HG02970 (cell line): ENCODE data around the gene CXorf49B.

Experiments
- ATAC-seq: cut with Tn5 transposase; IDR thresholded peaks from one replicate; pipeline ENCODE4 v1.9.1; 2021; ENCODE audit warnings: mild to moderate bottlenecking, moderate library complexity, moderate number of reproducible peaks; ENCODE audit not compliant: unreplicated experiment, low FRiP score

CXorf49B gene

DNA sequence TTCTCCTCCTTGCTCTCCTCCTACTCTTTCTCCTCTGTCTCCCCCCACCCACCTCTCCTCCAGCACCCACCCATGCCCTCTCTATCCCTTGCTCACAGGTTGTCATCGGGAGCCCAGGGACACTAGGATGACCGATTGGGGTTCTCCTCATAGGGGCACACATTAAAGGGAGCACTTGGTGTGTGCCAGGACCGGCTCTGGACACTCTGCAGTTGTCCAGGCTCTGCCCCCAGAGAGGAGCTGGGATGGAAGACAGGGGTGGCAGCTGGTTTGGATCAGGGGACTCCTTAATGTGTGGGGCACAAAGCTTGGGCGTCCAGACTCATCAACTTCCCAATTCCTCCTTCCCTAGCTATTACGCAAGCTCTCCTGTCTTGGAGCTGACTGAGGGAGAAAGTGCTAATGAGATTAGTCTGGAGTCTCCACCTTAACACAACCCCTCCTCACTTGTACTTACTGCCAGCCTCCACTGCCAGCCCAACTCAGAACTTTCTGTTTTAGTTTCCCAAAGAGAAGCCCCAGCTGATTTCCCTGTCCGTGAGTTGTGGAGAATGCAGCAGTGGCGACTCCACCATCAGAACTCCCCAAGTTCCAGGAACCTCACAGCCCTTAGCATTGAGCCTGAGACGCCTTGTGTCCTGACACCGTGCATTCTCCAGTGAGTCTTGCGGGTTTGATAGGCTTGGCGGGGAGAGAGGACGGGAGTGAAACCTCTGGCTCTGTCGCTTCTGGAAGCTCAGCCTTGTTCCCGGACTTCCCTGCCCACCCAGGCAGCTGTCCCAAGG lies 52.2 kb downstream of the CXorf49B start:
- ATAC-seq = no peak

DNA sequence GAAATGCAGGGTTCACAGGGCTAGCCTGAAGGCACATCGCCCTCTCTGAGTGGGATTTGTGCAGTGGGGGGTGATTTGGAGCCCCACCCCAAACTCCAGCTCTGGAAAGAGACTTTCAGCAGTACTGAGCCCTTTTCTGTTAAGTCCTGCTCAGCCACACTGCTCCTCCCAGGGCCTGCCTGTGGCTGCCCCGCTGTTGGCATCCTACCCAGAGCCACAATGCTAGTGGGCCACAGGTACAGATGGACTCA lies 52.7 kb downstream of the CXorf49B start:
- no peak for ATAC-seq
